HepG2 (cell line): Measurements from ENCODE around the gene MAN1C1. TPM values are rescaled to one million over a fixed set of nuclear protein-coding genes. Genes with fewer than 3 reads are reported as not detected.

Experiments used
- ATAC-seq: fragments of 200-7000 bp; cut with Tn5 transposase; 3 replicates; pipeline ENCODE4 v1.9.1; 2020; ENCODE audit warnings: mild to moderate bottlenecking, moderate library complexity
- BruUV-seq: library from RNA; stranded (reverse); fragments of 400-500 nt; replicated peaks from 2 replicates; lab custom pipeline; 2021; lab: Mats Ljungman, UMichigan
- CTCF ChIA-PET: fragments of 300-600 bp; formaldehyde crosslinking; extraction: SDS; loops from one replicate; lab custom pipeline; 2021; ENCODE audit warnings: low total read pairs, inconsistent platforms, low intra/inter-chr PET ratio; lab: Yijun Ruan, JAX
- POLR2A ChIA-PET: fragments of 350-600 bp; sonication (Branson Sonifier 250); formaldehyde crosslinking; loops from one replicate; lab custom pipeline; 2020; ENCODE audit warnings: antibody characterized with exemption, inconsistent platforms; lab: Yijun Ruan, JAX
- DNase-seq: peaks from one replicate; pipeline ENCODE4 v3.0.0-alpha.2; 2015; ENCODE audit warnings: low spot score
- FAIRE-seq: peaks from 3 replicates; lab custom pipeline; 2011; peaks lifted over from hg19 to GRCh38; lab: Jason Lieb, UNC
- H2AFZ ChIP-seq: one replicate; pipeline ENCODE4 v1.6.1; 2011; ENCODE audit warnings: low read length, inconsistent platforms
- H3K27ac ChIP-seq: fragments of 300-600 bp; 3 replicates; pipeline ENCODE4 v1.8.0; 2011; ENCODE audit warnings: mixed run types, mild to moderate bottlenecking, mixed read lengths, low read length, inconsistent platforms; ENCODE audit not compliant: insufficient read depth; ENCODE audit errors: extremely low read length
- H3K27me3 ChIP-seq, 2 experiments: fragments of 200-600 bp in 1 of 2; 2 replicates in 1 of 2; 3 replicates in 1 of 2; pipeline versions ENCODE4 v1.6.0 to v1.8.0; 2011; ENCODE audit warnings: low read length in 2 of 2, mild to moderate bottlenecking in 2 of 2, moderate library complexity in 2 of 2, inconsistent platforms in 1 of 2; ENCODE audit not compliant: insufficient read depth in 2 of 2, control insufficient read depth in 1 of 2
- H3K36me3 ChIP-seq, 2 experiments: fragments of 200-600 bp in 1 of 2; replicated peaks in 1 of 2; 2 replicates in 1 of 2; 3 replicates in 1 of 2; pipeline versions ENCODE4 v1.5.1 to v1.8.0; 2011; ENCODE audit warnings: low read length in 2 of 2, inconsistent platforms in 1 of 2; ENCODE audit not compliant: insufficient read depth in 2 of 2, control insufficient read depth in 1 of 2
- H3K4me1 ChIP-seq: 2 replicates; pipeline ENCODE4 v1.5.1; 2012; ENCODE audit warnings: low read length, inconsistent platforms; ENCODE audit not compliant: insufficient read depth
- H3K4me2 ChIP-seq: 2 replicates; pipeline ENCODE4 v1.6.0; 2011; ENCODE audit warnings: low read depth, low read length, inconsistent platforms
- H3K4me3 ChIP-seq, 3 experiments: fragments of 200-600 bp in 1 of 3; sonication (generic), shearing (Covaris generic) in 1 of 3; replicated peaks in 1 of 3; 2 replicates each; pipeline ENCODE4 v1.5.1; 2011 to 2016; ENCODE audit warnings: low read length in 3 of 3, inconsistent platforms in 2 of 3, low read depth in 2 of 3, mild to moderate bottlenecking in 2 of 3, control low read depth in 1 of 3, mixed read lengths in 1 of 3; ENCODE audit not compliant: insufficient read depth in 1 of 3
- H3K79me2 ChIP-seq: one replicate; pipeline ENCODE4 v1.6.1; 2011; ENCODE audit warnings: low read length, inconsistent platforms; ENCODE audit not compliant: insufficient read depth
- H3K9ac ChIP-seq: 2 replicates; pipeline ENCODE4 v1.6.0; 2011; ENCODE audit warnings: mild to moderate bottlenecking, low read depth, low read length, inconsistent platforms; ENCODE audit not compliant: insufficient read depth
- H3K9me3 ChIP-seq: 2 replicates; pipeline ENCODE4 v1.5.1; 2012; ENCODE audit warnings: mild to moderate bottlenecking, low read length
- H4K20me1 ChIP-seq: 2 replicates; pipeline ENCODE4 v1.6.0; 2011; ENCODE audit warnings: inconsistent platforms, mild to moderate bottlenecking, low read length, moderate library complexity; ENCODE audit not compliant: insufficient read depth
- ARID4A ChIP-seq: sonication (generic); formaldehyde crosslinking; IDR thresholded peaks from 2 replicates; pipeline ENCODE4 v1.5.0; 2020; ENCODE audit warnings: mild to moderate bottlenecking, missing genetic modification reagents, borderline replicate concordance
- GATAD2A ChIP-seq: IDR thresholded peaks from 2 replicates; pipeline ENCODE4 v1.6.1; 2016
- GPBP1L1 ChIP-seq: sonication (generic); formaldehyde crosslinking; IDR thresholded peaks from 2 replicates; pipeline ENCODE4 v1.5.0; 2020; ENCODE audit warnings: mild to moderate bottlenecking, missing genetic modification reagents
- HNRNPL ChIP-seq: fragments of 200-400 bp; formaldehyde crosslinking; IDR thresholded peaks from 2 replicates; pipeline ENCODE4 v1.6.1; 2017; ENCODE audit warnings: mild to moderate bottlenecking, low read depth, low read length
- IRF9 ChIP-seq: sonication (generic); formaldehyde crosslinking; IDR thresholded peaks from 2 replicates; pipeline ENCODE4 v1.8.0; 2022; ENCODE audit warnings: missing genetic modification reagents, mild to moderate bottlenecking, borderline replicate concordance
- PATZ1 ChIP-seq: sonication (generic); formaldehyde crosslinking; IDR thresholded peaks from 2 replicates; pipeline ENCODE4 v1.4.0; 2020; ENCODE audit warnings: missing genetic modification reagents
- POLR2A ChIP-seq, 2 experiments: IDR thresholded peaks; 2 replicates each; pipeline ENCODE4 v1.6.1; 2011; ENCODE audit warnings: low read depth in 2 of 2, low read length in 2 of 2, mild to moderate bottlenecking in 1 of 2, moderate library complexity in 1 of 2; ENCODE audit not compliant: insufficient read depth in 1 of 2
- RELA ChIP-seq: sonication (generic); formaldehyde crosslinking; IDR thresholded peaks from 2 replicates; pipeline ENCODE4 v1.4.0; 2020; ENCODE audit warnings: missing genetic modification reagents
- UBTF ChIP-seq: sonication (generic); formaldehyde crosslinking; IDR thresholded peaks from 2 replicates; pipeline ENCODE4 v1.4.0; 2020; ENCODE audit warnings: mild to moderate bottlenecking, missing genetic modification reagents
- ZNF33B ChIP-seq: sonication (generic); formaldehyde crosslinking; IDR thresholded peaks from 2 replicates; pipeline ENCODE4 v1.5.1; 2020; ENCODE audit warnings: mild to moderate bottlenecking, missing genetic modification reagents
- WGBS: methylation state at CpG from one replicate; pipeline ENCODE4 v1.1.6; 2017; ENCODE audit warnings: low lambda C conversion rate; 5-methylcytosine and 5-hydroxymethylcytosine counted together
- in situ Hi-C: cut with HindIII; loops from 2 replicates; pipeline ENCODE4 v1.10.0; 2017; ENCODE audit warnings: low pct_unique_long_range_greater_than_20kb; ENCODE audit not compliant: extremely low pct_ligation_motif_present
- intact Hi-C: fragments of 100-400 bp; cut with micrococcal nuclease; formaldehyde crosslinking; loops from one replicate; pipeline ENCODE4 v1.10.0; 2022; ENCODE audit not compliant: unreplicated experiment
- polyA plus RNA-seq, 8 experiments: library from polyadenylated mRNA; depleted of rRNA in 3 of 8; stranded (reverse) in 7 of 8; unstranded in 1 of 8; fragments of >200 nt; fragmentation: Illumina TruSeq in 4 of 8; extraction: Trizol in 4 of 8; gene quantifications; 2 replicates each; pipeline versions ENCODE4 v1.2.1 to v1.2.3, GENCODE V29; 2011 to 2016; ENCODE audit warnings: low read depth in 4 of 8, missing spikeins in 1 of 8, mixed read lengths in 1 of 8; ENCODE audit not compliant: insufficient read depth in 1 of 8
- total RNA-seq, 5 experiments: library from RNA; depleted of rRNA; stranded (reverse); fragments of >200 nt; fragmentation: Illumina TruSeq; extraction: Trizol; gene quantifications; 2 replicates each; pipeline ENCODE4 v1.2.3, GENCODE V29; 2016; ENCODE audit warnings: low read depth in 1 of 5

The MAN1C1 gene
- total and polyA plus RNA-seq, 2 of the 13 experiments (the other 11 are each of a cell fraction or from before 2014, with no cell fraction given): 0.18 to 0.49 TPM

- Histone ChIP-seq H3K27ac (no peak overlapping the region), H4K20me1 (no peaks in the 10 kb centered on the region), H3K36me3 (no peaks in the 10 kb centered on the region), H3K4me2 (peak overlapping the region; percentile 93), H2AFZ (peak overlapping the region; percentile 45), H3K4me3 (peak overlapping the region; percentile 35 to 69 (median 52)), H3K9me3 (no peaks in the 10 kb centered on the region), H3K27me3 (peaks cover 7 to 27% of the 10 kb centered on the region in 2 experiments), H3K79me2 (no peaks in the 10 kb centered on the region), H3K9ac (peak overlapping the region; percentile 38), H3K4me1 (peaks cover 63% of the 10 kb centered on the region)
- intact Hi-C loops (loop anchor here (10.0 kb wide), 1 partner anchor 77 kb away; no protein-coding TSS in a partner anchor), in situ Hi-C loops (no loop called here)
- peak; percentile 74 for DNase-seq
- BruUV-seq: no TSS peak
- 7% methylated on average over 17 of the region's 34 CpGs for WGBS
- FAIRE-seq: peak; percentile 55
- ChIA-PET CTCF (interaction anchor here (1.1 kb wide), 1 partner anchor 10 kb away, joined by 3 read pairs; no protein-coding TSS in a partner anchor), POLR2A (no interaction called here)
- peak; percentile 48 for ATAC-seq
- TF ChIP-seq GATAD2A (CRISPR knock-in tag): no peak
- 0 out of 2 replicates have a peak, but pooled peaks have one; percentile 39 for TF ChIP-seq PATZ1 (CRISPR knock-in tag)
- 0 out of 4 replicates have a peak, but pooled peaks of 1 of the 2 experiments have one; percentile 22 for TF ChIP-seq POLR2A (IDR thresholded peaks at IDR 0.05; ENCODE audit: insufficient read depth in 1 of 2, low read depth in 2 of 2, low read length in 2 of 2)
- peak; percentile 80; the same call in 1 of the 2 replicates for TF ChIP-seq HNRNPL
- TF ChIP-seq RELA (CRISPR knock-in tag): no peak
- peak; percentile 27; the same call in 1 of the 2 replicates for TF ChIP-seq ARID4A (CRISPR knock-in tag)
- peak; percentile 67; the same call in 1 of the 2 replicates for TF ChIP-seq IRF9 (CRISPR knock-in tag)
- TF ChIP-seq GPBP1L1 (CRISPR knock-in tag): no peak
- peak; percentile 62 for TF ChIP-seq UBTF (CRISPR knock-in tag)
- no peak for TF ChIP-seq ZNF33B
Observed at GRCh38 chr1:25771221-25772114, 154.9 kb downstream of the MAN1C1 start.
